Measurements from ENCODE around the gene KRT8. TPM values are rescaled to one million over a fixed set of nuclear protein-coding genes. Genes with fewer than 3 reads are reported as not detected.

KRT8 gene
- total and polyA plus RNA-seq, 10 of the 15 experiments (the other 5 are each of a cell fraction or from before 2014, with no cell fraction given) = 0.11 to 5.6 (median 0.37) TPM; not detected in 1

DNA sequence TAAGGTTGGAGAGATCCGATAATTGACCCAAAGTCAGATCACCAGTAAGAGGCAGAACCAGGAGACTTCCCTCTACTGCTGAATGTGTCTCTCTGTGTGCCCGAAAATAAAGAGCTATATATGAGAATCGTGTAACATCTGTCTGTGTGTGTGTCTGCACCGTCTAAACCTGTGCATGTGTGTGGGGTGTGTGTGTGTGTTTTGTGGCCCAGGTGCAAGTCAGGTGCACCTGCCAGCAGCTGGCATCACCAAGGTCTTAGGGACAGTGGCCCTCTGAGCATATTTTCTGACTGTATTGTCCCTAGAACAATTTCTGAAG lies 31.4 kb downstream of the KRT8 start (continued):
- TF ChIP-seq JUND (IDR thresholded peaks at IDR 0.05; ENCODE audit: low read depth, low read length) (no peak), ZBTB11 (CRISPR knock-in tag; IDR thresholded peaks at IDR 0.05) (no peak), MTA3 (IDR thresholded peaks at IDR 0.05; ENCODE audit: borderline replicate concordance, low read length) (no peak), ZBED1 (IDR thresholded peaks at IDR 0.05; ENCODE audit: borderline replicate concordance) (no peak)
- TF ChIP-seq, protein P1, sequence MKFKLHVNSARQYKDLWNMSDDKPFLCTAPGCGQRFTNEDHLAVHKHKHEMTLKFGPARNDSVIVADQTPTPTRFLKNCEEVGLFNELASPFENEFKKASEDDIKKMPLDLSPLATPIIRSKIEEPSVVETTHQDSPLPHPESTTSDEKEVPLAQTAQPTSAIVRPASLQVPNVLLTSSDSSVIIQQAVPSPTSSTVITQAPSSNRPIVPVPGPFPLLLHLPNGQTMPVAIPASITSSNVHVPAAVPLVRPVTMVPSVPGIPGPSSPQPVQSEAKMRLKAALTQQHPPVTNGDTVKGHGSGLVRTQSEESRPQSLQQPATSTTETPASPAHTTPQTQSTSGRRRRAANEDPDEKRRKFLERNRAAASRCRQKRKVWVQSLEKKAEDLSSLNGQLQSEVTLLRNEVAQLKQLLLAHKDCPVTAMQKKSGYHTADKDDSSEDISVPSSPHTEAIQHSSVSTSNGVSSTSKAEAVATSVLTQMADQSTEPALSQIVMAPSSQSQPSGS (IDR thresholded peaks at IDR 0.05; ENCODE audit: low read length) = no peak

DNA sequence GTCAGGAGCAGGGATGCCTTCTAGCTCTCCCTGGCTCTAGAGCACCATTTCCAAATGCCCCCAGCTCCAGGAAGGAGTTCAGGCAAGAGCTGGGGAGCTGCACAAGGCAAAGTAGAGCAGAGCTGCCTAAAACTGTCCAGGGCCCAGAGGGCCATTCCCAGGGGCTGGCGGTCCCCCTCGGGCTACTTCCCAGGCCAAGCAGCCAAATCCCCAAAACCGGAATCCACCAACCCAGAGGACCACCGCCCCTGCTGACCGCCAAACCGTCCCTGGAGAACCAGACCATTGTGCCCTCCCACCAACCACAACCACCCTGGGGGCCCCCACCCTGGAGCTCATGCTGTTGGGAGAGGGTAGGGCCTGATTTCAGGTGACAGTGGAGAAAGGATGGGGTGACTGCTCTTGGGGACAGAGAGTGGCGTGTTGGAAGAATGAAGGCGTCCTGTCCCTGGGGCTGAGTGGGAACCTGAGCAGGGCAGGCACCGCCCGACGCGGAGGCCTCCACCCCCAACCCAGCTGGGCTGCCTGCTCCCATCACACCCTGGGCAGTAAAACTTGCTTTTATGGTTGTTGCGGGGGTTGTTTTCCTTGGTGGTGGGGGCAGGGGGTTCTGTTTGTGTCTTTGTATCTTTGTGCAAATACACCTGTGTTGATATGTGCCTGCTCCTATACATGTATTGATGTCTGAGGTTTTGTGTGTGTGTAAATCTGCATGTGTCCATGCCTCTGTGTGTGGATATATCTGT lies 32.1 kb downstream of the KRT8 start:
- H3K36me3 ChIP-seq (ENCODE audit: control insufficient read depth in 2 of 2, insufficient read depth in 2 of 2, low read length in 1 of 2) = no peaks in the 10 kb centered on the region
- no peaks in the 10 kb centered on the region for H4K20me1 ChIP-seq (ENCODE audit: control insufficient read depth, insufficient read depth)
- TF ChIP-seq POLR2AphosphoS2 (IDR thresholded peaks at IDR 0.05; ENCODE audit: low read depth, low read length) (no peak), PRDM15 (CRISPR knock-in tag; IDR thresholded peaks at IDR 0.05) (no peak), IKZF2 (IDR thresholded peaks at IDR 0.05) (no peak), YY1 (IDR thresholded peaks at IDR 0.05; ENCODE audit: low read depth, low read length) (no peak), TCF7 (IDR thresholded peaks at IDR 0.05; ENCODE audit: borderline replicate concordance) (no peak), TCF3 (IDR thresholded peaks at IDR 0.05; ENCODE audit: borderline replicate concordance, insufficient read depth, low read depth, low read length) (no peak), YBX1 (IDR thresholded peaks at IDR 0.05) (no peak)
- TF ChIP-seq, protein P2, sequence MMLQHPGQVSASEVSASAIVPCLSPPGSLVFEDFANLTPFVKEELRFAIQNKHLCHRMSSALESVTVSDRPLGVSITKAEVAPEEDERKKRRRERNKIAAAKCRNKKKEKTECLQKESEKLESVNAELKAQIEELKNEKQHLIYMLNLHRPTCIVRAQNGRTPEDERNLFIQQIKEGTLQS (IDR thresholded peaks at IDR 0.05; ENCODE audit: borderline replicate concordance, extremely low read depth, low read depth, low read length) = no peak
- no peaks in the 10 kb centered on the region for H3K79me2 ChIP-seq (ENCODE audit: control insufficient read depth, insufficient read depth, low read length)
- H3K27ac ChIP-seq (ENCODE audit: control insufficient read depth, insufficient read depth) = no peak overlapping the region
- H2AFZ ChIP-seq (ENCODE audit: control insufficient read depth, low read depth, low read length) = no peak overlapping the region
- WGBS (ENCODE audit: insufficient coverage, insufficient replicate concordance, low lambda C conversion rate, missing lambda C conversion rate) = 45% methylated on average over 13 of the region's 13 CpGs
- no peak for ATAC-seq
- H3K4me3 ChIP-seq = no peak overlapping the region
- FAIRE-seq = no peak
- DNase-seq (ENCODE audit: low read depth, low spot score) = no peak
- no peak overlapping the region for H3K9ac ChIP-seq (ENCODE audit: control insufficient read depth, insufficient read depth, low read length)
- ChIA-PET CTCF (interaction anchor here (0.9 to 1.4 kb wide), 3 partner anchors 12 to 716 kb away, joined by 3 to 4 read pairs (median 3); no protein-coding TSS in a partner anchor), SMC1A (ENCODE audit: uncharacterized antibody, unreplicated experiment) (interaction anchor here (1.6 kb wide), 1 partner anchor 289 kb away, joined by 4 read pairs; no protein-coding TSS in a partner anchor), RAD21 (ENCODE audit: unreplicated experiment) (interaction anchor here (0.8 kb wide), 1 partner anchor 36 kb away, joined by 3 read pairs; no protein-coding TSS in a partner anchor), POLR2A (no interaction called here)
- in situ Hi-C loops (cut with MboI) = no loop called here
- H3K27me3 ChIP-seq (replicated peaks in 1 of 2; ENCODE audit: control insufficient read depth in 2 of 2, insufficient read depth in 2 of 2, low read length in 1 of 2) = peaks cover 0 to 3% of the 10 kb centered on the region in 2 experiments; a peak in 2 of 4 replicates
- no peak overlapping the region for H3K4me2 ChIP-seq (ENCODE audit: control insufficient read depth, insufficient read depth)
- peaks cover 6% of the 10 kb centered on the region for H3K4me1 ChIP-seq (ENCODE audit: control insufficient read depth, insufficient read depth, low read length)
- H3K9me3 ChIP-seq (replicated peaks; ENCODE audit: control insufficient read depth, insufficient read depth, low read length) = no peaks in the 10 kb centered on the region
- intact Hi-C loops (cut with micrococcal nuclease; ENCODE audit: unreplicated experiment) = no loop called here
- BruUV-seq (replicated peaks) = no TSS peak

Data from GM12878 (cell line).